ENCODE data around the gene DPCD. TPM values are rescaled to one million over a fixed set of nuclear protein-coding genes. Genes with fewer than 3 reads are reported as not detected.

The DPCD gene
- total RNA-seq, 1 experiment from 2014 or later = 39.5 TPM

- Histone ChIP-seq H3K27ac (ENCODE audit: low read depth, low read length) (no peak overlapping the region), H3K9me2 (ENCODE audit: insufficient read depth) (no peaks in the 10 kb centered on the region), H2AFZ (ENCODE audit: low read depth, low read length, poor library complexity, severe bottlenecking) (no peak overlapping the region), H3K9ac (ENCODE audit: low read length) (no peak overlapping the region), H3K9me3 (ENCODE audit: control insufficient read depth in 1 of 2, insufficient read depth in 1 of 2, low read depth in 1 of 2, low read length in 2 of 2) (no peaks in the 10 kb centered on the region), H3K79me2 (ENCODE audit: insufficient read depth, low read length) (no peaks in the 10 kb centered on the region), H3K4me1 (ENCODE audit: control insufficient read depth in 1 of 2, insufficient read depth in 2 of 2, low read length in 2 of 2) (peaks cover 6 to 16% of the 10 kb centered on the region in 2 experiments), H3K4me2 (ENCODE audit: low read length) (no peak overlapping the region), H4K20me1 (ENCODE audit: insufficient read depth) (no peaks in the 10 kb centered on the region), H3K36me3 (ENCODE audit: control insufficient read depth in 1 of 2, insufficient read depth in 2 of 2, low read length in 2 of 2) (no peaks in the 10 kb centered on the region; a peak in 1 of 4 replicates), H3K27me3 (ENCODE audit: insufficient read depth, low read length) (no peaks in the 10 kb centered on the region), H3K4me3 (replicated peaks in 1 of 2; ENCODE audit: low read depth in 1 of 2, low read length in 2 of 2) (no peak overlapping the region)
- BruUV-seq (replicated peaks) = no TSS peak
- ChIA-PET RAD21 (ENCODE audit: low non-redundant PET in 1 of 2, low total read pairs in 2 of 2, uncharacterized antibody in 2 of 2, unreplicated experiment in 2 of 2) (no interaction called here), CTCF (interaction anchor here (1.8 kb wide), 2 partner anchors 27 to 361 kb away, joined by 4 to 5 read pairs; no protein-coding TSS in a partner anchor), POLR2A (no interaction called here)
- intact Hi-C loops (cut with micrococcal nuclease) = loop anchor here (10.0 kb wide), 1 partner anchor 510 kb away; the partner anchor contains the start of gene KAZALD1
- ATAC-seq (no peak), DNase-seq (ENCODE audit: low read depth, low spot score) (no peak)
- TF ChIP-seq EGR1 (IDR thresholded peaks at IDR 0.05; ENCODE audit: low read depth) (no peak), CEBPB (IDR thresholded peaks at IDR 0.05; ENCODE audit: low read depth) (no peak), ZFX (IDR thresholded peaks at IDR 0.05) (no peak)
Observed at GRCh38 chr10:101575091-101575490, 13.0 kb upstream of the DPCD start.

GRCh38 chr10:101575580-101576210 is 12.4 kb upstream of the DPCD start:
- ChIA-PET POLR2A (interaction anchor here (0.6 to 0.9 kb wide), 4 partner anchors 363 to 541 kb away, joined by 3 to 4 read pairs (median 3); no protein-coding TSS in a partner anchor), CTCF (interaction anchor here (1.5 to 1.8 kb wide), 3 partner anchors 27 to 362 kb away, joined by 4 to 6 read pairs (median 5); no protein-coding TSS in a partner anchor), RAD21 (ENCODE audit: low non-redundant PET in 1 of 2, low total read pairs in 2 of 2, uncharacterized antibody in 2 of 2, unreplicated experiment in 2 of 2) (interaction anchor here in 1 of 2 experiments (0.6 to 1.7 kb wide), 2 partner anchors 10 to 205 kb away, joined by 3 read pairs; no protein-coding TSS in a partner anchor)
- H3K79me2 ChIP-seq (ENCODE audit: insufficient read depth, low read length) = no peaks in the 10 kb centered on the region
- ATAC-seq (no peak), DNase-seq (ENCODE audit: low read depth, low spot score) (no peak)
- no peaks in the 10 kb centered on the region for H3K27me3 ChIP-seq (ENCODE audit: insufficient read depth, low read length)
- H3K9ac ChIP-seq (ENCODE audit: low read length) = no peak overlapping the region
- no peaks in the 10 kb centered on the region; a peak in 1 of 4 replicates for H3K36me3 ChIP-seq (ENCODE audit: control insufficient read depth in 1 of 2, insufficient read depth in 2 of 2, low read length in 2 of 2)
- no peak overlapping the region for H3K27ac ChIP-seq (ENCODE audit: low read depth, low read length)
- no peak overlapping the region for H2AFZ ChIP-seq (ENCODE audit: low read depth, low read length, poor library complexity, severe bottlenecking)
- H4K20me1 ChIP-seq (ENCODE audit: insufficient read depth) = no peaks in the 10 kb centered on the region
- H3K4me2 ChIP-seq (ENCODE audit: low read length) = no peak overlapping the region
- BruUV-seq (replicated peaks) = no TSS peak
- H3K9me2 ChIP-seq (ENCODE audit: insufficient read depth) = no peaks in the 10 kb centered on the region
- intact Hi-C loops (cut with micrococcal nuclease) = loop anchor here (10.0 kb wide), 1 partner anchor 511 kb away; the partner anchor contains the start of gene KAZALD1
- H3K4me1 ChIP-seq (ENCODE audit: control insufficient read depth in 1 of 2, insufficient read depth in 2 of 2, low read length in 2 of 2) = peaks cover 3 to 11% of the 10 kb centered on the region in 2 experiments; a peak in 3 of 4 replicates
- no peak overlapping the region for H3K4me3 ChIP-seq (replicated peaks in 1 of 2; ENCODE audit: low read depth in 1 of 2, low read length in 2 of 2)
- no peaks in the 10 kb centered on the region for H3K9me3 ChIP-seq (ENCODE audit: control insufficient read depth in 1 of 2, insufficient read depth in 1 of 2, low read depth in 1 of 2, low read length in 2 of 2)
- TF ChIP-seq FOSL1 (IDR thresholded peaks at IDR 0.05; ENCODE audit: low read depth) = no peak
- TF ChIP-seq ATF3 (IDR thresholded peaks at IDR 0.05) = no peak
- TF ChIP-seq EZH2 (IDR thresholded peaks at IDR 0.05) = no peak
- TF ChIP-seq EGR1 (IDR thresholded peaks at IDR 0.05; ENCODE audit: low read depth) = no peak
- no peak for TF ChIP-seq SRF (IDR thresholded peaks at IDR 0.05; ENCODE audit: low read depth)
- no peak for TF ChIP-seq POLR2A (IDR thresholded peaks at IDR 0.05; ENCODE audit: borderline replicate concordance, extremely low read depth, insufficient read depth, insufficient read length)
- no peak for TF ChIP-seq CBX3 (IDR thresholded peaks at IDR 0.05; ENCODE audit: low read depth)
- TF ChIP-seq ZNF274 (IDR thresholded peaks at IDR 0.05; ENCODE audit: low read depth, low read length) = no peak
- TF ChIP-seq RAD21 (IDR thresholded peaks at IDR 0.05; ENCODE audit: low read depth) = no peak
- no peak for TF ChIP-seq CTCF (IDR thresholded peaks at IDR 0.05 in 2 of 3, conservative IDR thresholded peaks at IDR 0.05 in 1 of 3; ENCODE audit: borderline replicate concordance in 1 of 3, insufficient read depth in 1 of 3, low read depth in 2 of 3, low read length in 2 of 3)
- TF ChIP-seq JUND (IDR thresholded peaks at IDR 0.05) = no peak
- no peak for TF ChIP-seq MAX (IDR thresholded peaks at IDR 0.05)
- no peak for TF ChIP-seq EZH2phosphoT487 (IDR thresholded peaks at IDR 0.05; ENCODE audit: borderline replicate concordance)

All from HCT116 (cell line).